Endodermal cell (in vitro differentiated cells): ENCODE measurements around the gene HOPX. TPM values are rescaled to one million over a fixed set of nuclear protein-coding genes. Genes with fewer than 3 reads are reported as not detected.
"Not testable (repeated sequence)": the region's sequence is repeated elsewhere in the genome, so short reads cannot be mapped to it uniquely, and the experiment has no call there.

Experiments used
- DNase-seq: peaks from one replicate; pipeline ENCODE4 v3.0.0-alpha.2; 2017
- H3K27ac ChIP-seq: 2 replicates; pipeline ENCODE4 v1.5.1; 2013; ENCODE audit warnings: mild to moderate bottlenecking, low read depth, low read length, moderate library complexity
- H3K27me3 ChIP-seq: 2 replicates; pipeline ENCODE4 v1.6.1; 2013; ENCODE audit warnings: mild to moderate bottlenecking, low read length, moderate library complexity; ENCODE audit not compliant: insufficient read depth, control insufficient read depth, poor library complexity, severe bottlenecking
- H3K36me3 ChIP-seq: 2 replicates; pipeline ENCODE4 v1.7.0; 2013; ENCODE audit warnings: mild to moderate bottlenecking, low read length, moderate library complexity; ENCODE audit not compliant: control insufficient read depth, insufficient read depth
- H3K4me1 ChIP-seq: one replicate; pipeline ENCODE4 v1.7.0; 2013; ENCODE audit warnings: low read length; ENCODE audit not compliant: control insufficient read depth, insufficient read depth
- H3K4me3 ChIP-seq: 2 replicates; pipeline ENCODE4 v1.5.1; 2013; ENCODE audit warnings: mild to moderate bottlenecking, low read length, moderate library complexity
- H3K9ac ChIP-seq: 2 replicates; pipeline ENCODE4 v1.6.1; 2013; ENCODE audit warnings: mild to moderate bottlenecking, low read length, moderate library complexity; ENCODE audit not compliant: poor library complexity, severe bottlenecking; ENCODE audit errors: extremely low read depth
- H3K9me3 ChIP-seq: 2 replicates; pipeline ENCODE4 v1.6.1; 2013; ENCODE audit warnings: mild to moderate bottlenecking, low read length, moderate library complexity; ENCODE audit not compliant: control insufficient read depth
- H3K27ac Mint-ChIP-seq: 2 replicates; pipeline ENCODE4 v1.8.0; 2020; ENCODE audit warnings: mixed read lengths
- H3K27me3 Mint-ChIP-seq: 2 replicates; pipeline ENCODE4 v1.8.0; 2021; ENCODE audit warnings: mild to moderate bottlenecking, mixed read lengths; ENCODE audit not compliant: insufficient read depth
- H3K36me3 Mint-ChIP-seq: 2 replicates; pipeline ENCODE4 v1.8.0; 2020; ENCODE audit warnings: low read depth, mixed read lengths
- H3K4me1 Mint-ChIP-seq: 2 replicates; pipeline ENCODE4 v1.8.0; 2020; ENCODE audit warnings: mixed read lengths
- H3K4me3 Mint-ChIP-seq: 2 replicates; pipeline ENCODE4 v1.8.0; 2020; ENCODE audit warnings: mild to moderate bottlenecking, moderate library complexity, mixed read lengths
- H3K9me3 Mint-ChIP-seq: 2 replicates; pipeline ENCODE4 v1.8.0; 2020; ENCODE audit warnings: mild to moderate bottlenecking, mixed read lengths
- WGBS, 2 experiments: methylation state at CpG; one replicate each; pipeline versions ENCODE4 v1.1.5 to v1.1.7; 2013; ENCODE audit warnings: missing lambda C conversion rate in 2 of 2, mixed read lengths in 1 of 2; ENCODE audit not compliant: insufficient coverage in 1 of 2, insufficient read length in 1 of 2; 5-methylcytosine and 5-hydroxymethylcytosine counted together
- total RNA-seq, 2 donors: library from RNA; stranded (reverse); fragmentation: NEBNext Ultra II Directional in 1 of 2; extraction: Animal tissue kit (Norgen Biotek cat#: 25700) in 1 of 2; gene quantifications; 2 replicates in 1 of 2; 3 replicates in 1 of 2; pipeline ENCODE4 v1.2.1, GENCODE V29; 2021
- TF ChIP-seq, protein P1 (sequence below): fragments of 200-600 bp; sonication (generic); conservative IDR thresholded peaks from 2 replicates; pipeline ENCODE4 v1.5.0; 2021; ENCODE audit warnings: antibody characterized with exemption, mild to moderate bottlenecking

The HOPX gene
- total RNA-seq, 2 donors from 2014 or later, result not detected

DNA sequence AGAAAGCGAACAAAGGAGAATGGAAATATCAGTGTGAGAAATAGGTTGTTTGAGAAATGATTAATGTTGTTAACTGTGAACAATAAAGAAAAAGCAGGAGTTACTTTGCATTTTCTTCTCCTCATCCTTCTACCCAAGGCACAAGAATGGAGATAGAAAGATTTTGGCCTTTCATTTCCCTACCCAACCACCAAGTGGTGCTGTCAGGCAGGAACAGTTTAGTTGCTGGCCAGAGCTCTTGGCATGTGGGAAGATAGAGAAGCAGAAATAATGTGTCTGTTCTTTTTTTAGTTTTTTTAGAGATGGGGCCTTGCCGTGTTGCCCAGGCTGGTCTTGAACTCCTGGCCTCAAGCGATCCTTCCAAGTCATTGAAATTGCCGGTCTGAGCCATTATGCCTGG is 12.8 kb downstream of the HOPX start:
- TF ChIP-seq, protein P1, sequence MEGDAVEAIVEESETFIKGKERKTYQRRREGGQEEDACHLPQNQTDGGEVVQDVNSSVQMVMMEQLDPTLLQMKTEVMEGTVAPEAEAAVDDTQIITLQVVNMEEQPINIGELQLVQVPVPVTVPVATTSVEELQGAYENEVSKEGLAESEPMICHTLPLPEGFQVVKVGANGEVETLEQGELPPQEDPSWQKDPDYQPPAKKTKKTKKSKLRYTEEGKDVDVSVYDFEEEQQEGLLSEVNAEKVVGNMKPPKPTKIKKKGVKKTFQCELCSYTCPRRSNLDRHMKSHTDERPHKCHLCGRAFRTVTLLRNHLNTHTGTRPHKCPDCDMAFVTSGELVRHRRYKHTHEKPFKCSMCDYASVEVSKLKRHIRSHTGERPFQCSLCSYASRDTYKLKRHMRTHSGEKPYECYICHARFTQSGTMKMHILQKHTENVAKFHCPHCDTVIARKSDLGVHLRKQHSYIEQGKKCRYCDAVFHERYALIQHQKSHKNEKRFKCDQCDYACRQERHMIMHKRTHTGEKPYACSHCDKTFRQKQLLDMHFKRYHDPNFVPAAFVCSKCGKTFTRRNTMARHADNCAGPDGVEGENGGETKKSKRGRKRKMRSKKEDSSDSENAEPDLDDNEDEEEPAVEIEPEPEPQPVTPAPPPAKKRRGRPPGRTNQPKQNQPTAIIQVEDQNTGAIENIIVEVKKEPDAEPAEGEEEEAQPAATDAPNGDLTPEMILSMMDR, result peak; percentile 89
- Histone ChIP-seq H3K27ac (no peak overlapping the region), H3K4me1 (no peaks in the 10 kb centered on the region), H3K9me3 (no peaks in the 10 kb centered on the region), H3K36me3 (no peaks in the 10 kb centered on the region), H3K9ac (no peak overlapping the region), H3K27me3 (peaks cover 4% of the 10 kb centered on the region), H3K4me3 (no peak overlapping the region)
- H3K4me3 Mint-ChIP-seq, result no peak overlapping the region
- H3K27me3 Mint-ChIP-seq, result peaks cover 69% of the 10 kb centered on the region
- no peaks in the 10 kb centered on the region for H3K36me3 Mint-ChIP-seq
- 87 to 91% methylated on average over 4 of the region's 4 CpGs for WGBS, 2 experiments
- peaks cover 2% of the 10 kb centered on the region for H3K4me1 Mint-ChIP-seq
- no peaks in the 10 kb centered on the region for H3K9me3 Mint-ChIP-seq
- no peak overlapping the region for H3K27ac Mint-ChIP-seq
- DNase-seq, result peak; percentile 75

DNA sequence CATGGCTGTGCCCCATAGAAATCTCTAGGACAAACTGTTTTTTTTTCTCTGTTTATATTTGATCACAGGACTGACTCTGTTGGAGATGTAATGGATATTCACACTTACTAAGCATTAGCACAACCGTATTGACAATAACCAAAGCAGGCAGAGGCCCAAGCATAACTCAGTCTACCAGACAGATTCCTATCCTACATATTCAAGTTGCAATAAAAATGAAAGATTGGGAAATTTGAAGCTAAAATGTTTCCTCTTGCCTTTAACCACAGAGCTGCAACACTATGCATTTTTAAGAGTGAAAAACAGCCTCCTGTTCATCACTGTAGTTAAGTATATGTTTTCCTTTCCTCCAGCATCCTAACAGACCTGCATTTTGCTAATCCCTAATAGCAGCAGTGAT is 13.7 kb downstream of the HOPX start:
- peaks cover 70% of the 10 kb centered on the region for H3K27me3 Mint-ChIP-seq
- H3K9me3 Mint-ChIP-seq, H3K4me3 ChIP-seq, H3K4me1 Mint-ChIP-seq, H3K4me3 Mint-ChIP-seq, H3K36me3 ChIP-seq, H3K27me3 ChIP-seq, H3K9me3 ChIP-seq, DNase-seq, H3K36me3 Mint-ChIP-seq, H3K4me1 ChIP-seq, H3K9ac ChIP-seq, H3K27ac Mint-ChIP-seq, H3K27ac ChIP-seq: not testable (repeated sequence)
- no CpG with 5 or more reads among the region's 1 CpG for WGBS, 2 experiments

DNA sequence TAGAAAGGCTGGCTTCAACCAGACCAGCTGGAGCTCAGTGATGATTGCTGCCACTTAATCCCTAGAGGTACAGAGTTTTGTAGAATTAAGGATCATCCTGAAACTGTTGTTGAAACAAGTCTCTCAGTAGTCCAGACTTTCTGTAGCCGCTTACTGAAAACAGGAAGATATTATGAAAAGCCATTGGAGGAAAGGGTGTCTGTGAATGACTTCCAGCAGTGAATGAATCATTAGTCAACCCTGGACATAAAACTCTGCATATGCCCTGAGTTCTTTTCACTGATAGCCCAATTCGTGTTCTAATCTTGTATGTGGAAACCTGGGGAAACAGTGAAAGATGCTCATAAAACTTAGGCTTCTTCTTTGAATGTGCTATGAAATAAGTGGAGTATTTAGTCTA is 14.8 kb downstream of the HOPX start:
- DNase-seq, result no peak
- H3K4me1 Mint-ChIP-seq, result peaks cover 2% of the 10 kb centered on the region
- 79 to 89% methylated on average over 2 of the region's 2 CpGs for WGBS, 2 experiments

More for the DNA sequence above, 14.8 kb downstream of the HOPX start:
- Mint-ChIP-seq H3K27me3 (peaks cover 67% of the 10 kb centered on the region), H3K9me3 (no peaks in the 10 kb centered on the region), H3K4me3 (no peak overlapping the region), H3K36me3 (no peaks in the 10 kb centered on the region), H3K27ac (no peak overlapping the region)
- no peaks in the 10 kb centered on the region for H3K9me3 ChIP-seq
- peaks cover 4% of the 10 kb centered on the region for H3K27me3 ChIP-seq
- no peak overlapping the region for H3K4me3 ChIP-seq
- no peak overlapping the region for H3K27ac ChIP-seq
- no peaks in the 10 kb centered on the region for H3K4me1 ChIP-seq
- TF ChIP-seq, protein P1, result no peak
- no peak overlapping the region for H3K9ac ChIP-seq
- H3K36me3 ChIP-seq, result no peaks in the 10 kb centered on the region
